IPS DF 19.7 (cell line): ENCODE results near the gene RCAN3.
"Not testable (repeated sequence)": the region's sequence is repeated elsewhere in the genome, so short reads cannot be mapped to it uniquely, and the experiment has no call there.

Experiments
- DNase-seq: peaks from one replicate; pipeline ENCODE4 v3.0.0-alpha.2; 2013; ENCODE audit warnings: low read depth, low spot score

Gene RCAN3

DNA sequence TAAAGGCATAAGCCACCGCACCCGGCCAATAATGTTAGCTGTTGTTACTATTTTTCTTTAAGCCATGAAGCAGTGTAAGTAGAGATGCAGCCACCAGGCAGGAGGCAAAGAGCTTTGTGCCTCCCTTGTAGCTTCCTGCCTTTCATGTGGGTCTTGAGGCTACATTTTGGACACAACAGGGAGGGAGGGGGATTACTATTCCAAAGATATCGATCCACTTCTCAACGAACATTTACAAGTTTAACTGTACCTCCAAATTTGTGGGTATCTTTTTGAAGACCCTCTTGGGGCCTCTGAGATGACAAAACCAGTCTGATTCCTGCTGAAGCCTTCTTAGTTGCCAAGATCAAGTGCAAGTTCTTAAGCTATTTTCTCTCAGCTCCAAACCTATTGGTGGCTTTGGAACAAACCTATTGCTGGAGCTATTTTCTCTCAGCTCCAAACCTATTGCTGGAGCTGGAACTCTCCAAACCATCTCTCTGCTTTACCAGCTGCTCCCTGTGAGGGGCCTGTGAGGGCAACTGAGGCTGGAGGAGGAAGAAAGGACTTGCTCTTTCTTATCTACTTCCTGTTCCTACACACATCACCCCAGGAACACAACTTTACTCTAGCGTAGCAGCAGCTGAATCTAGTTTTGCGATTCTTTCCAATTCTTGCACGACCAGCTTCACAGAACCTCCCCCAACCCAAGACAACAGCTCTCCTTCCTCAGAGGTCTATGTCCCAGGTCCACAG is 16.1 kb upstream of the RCAN3 start:
- DNase-seq, result no peak

DNA sequence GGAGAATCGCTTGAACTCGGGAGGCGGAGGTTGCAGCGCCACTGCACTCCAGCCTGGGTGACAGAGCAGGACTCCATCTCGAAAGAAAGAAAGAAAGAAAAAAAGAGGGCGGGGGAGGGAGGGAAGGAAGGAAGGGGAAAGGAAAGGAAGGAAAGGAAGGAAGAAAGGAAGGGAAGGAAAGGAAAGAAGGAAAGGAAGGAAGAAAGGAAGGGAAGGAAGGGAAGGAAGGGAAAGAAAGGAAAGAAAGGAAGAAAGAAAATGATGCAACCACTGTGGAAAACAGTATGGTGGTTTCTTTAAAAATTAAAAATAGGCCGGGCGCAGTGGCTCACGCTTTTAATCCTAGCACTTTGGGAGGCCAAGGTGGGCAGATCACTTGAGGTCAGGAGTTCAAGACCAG is 15.2 kb upstream of the RCAN3 start:
- no peak for DNase-seq

DNA sequence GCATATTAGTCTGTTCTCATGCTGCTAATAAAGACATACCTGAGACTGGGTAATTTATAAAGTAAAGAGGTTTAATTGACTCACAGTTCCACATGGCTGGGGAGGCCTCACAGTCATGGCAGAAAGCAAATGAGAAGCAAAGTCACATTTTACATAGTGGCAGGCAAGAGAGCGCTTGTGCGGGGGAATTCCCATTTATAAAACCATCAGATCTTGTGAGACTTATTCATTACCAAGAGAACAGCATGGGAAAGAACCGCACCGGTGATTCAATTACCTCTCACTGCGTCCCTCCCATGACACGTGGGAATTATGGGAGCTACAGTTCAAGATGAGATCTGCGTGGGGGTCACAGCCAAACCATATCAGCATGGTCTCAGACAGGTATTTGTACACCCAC is 14.5 kb upstream of the RCAN3 start:
- DNase-seq, result not testable (repeated sequence)

DNA sequence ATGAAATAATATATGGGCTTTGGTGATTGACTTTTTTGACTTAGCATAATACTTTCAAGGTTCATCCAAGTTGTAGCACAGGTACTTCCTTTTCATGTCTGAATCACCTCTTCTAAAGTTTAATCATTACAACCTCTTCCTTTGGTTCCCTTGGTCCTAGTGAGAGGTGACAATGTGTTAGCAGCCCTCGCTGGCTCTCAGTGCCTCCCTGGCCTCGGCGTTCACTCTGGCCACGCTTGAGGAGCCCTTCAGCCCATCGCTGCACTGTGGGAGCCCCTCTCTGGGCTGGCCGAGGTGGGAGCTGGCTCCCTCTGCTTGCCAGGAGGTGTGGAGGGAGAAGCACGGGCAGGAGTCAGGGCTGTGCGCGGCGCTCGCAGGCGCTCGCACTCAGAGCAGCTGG is 13.0 kb upstream of the RCAN3 start:
- no peak for DNase-seq

DNA sequence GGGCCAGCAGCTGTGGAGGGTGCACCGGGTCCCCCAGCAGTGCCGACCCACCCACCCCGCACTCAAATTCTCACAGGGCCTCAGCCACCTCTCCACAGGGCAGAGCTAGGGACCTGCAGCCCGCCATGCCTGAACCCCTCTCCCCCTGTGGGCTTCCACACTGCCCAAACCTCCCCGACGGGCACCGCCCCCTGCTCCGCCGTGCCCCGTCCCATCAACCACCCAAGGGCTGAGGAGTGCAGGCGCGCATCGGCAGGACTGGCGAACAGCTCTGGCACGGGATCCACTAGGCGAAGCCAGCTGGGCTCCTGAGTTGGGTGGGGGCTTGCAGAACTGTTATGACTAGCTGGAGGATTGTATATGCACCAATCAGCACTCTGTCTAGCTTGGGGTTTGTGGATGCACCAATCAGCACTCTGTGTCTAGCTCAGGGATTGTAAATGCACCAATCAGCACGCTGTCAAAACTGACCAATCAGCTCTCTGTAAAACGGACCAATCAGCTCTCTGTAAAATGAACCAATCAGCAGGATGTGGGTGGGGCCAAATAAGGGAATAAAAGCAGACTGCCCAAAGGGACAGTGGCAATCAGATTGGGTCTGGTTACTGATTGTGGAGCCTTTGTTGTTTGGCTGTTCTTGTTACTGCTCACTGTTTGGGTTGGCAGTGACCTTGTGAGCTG is 12.4 kb upstream of the RCAN3 start:
- no peak for DNase-seq

DNA sequence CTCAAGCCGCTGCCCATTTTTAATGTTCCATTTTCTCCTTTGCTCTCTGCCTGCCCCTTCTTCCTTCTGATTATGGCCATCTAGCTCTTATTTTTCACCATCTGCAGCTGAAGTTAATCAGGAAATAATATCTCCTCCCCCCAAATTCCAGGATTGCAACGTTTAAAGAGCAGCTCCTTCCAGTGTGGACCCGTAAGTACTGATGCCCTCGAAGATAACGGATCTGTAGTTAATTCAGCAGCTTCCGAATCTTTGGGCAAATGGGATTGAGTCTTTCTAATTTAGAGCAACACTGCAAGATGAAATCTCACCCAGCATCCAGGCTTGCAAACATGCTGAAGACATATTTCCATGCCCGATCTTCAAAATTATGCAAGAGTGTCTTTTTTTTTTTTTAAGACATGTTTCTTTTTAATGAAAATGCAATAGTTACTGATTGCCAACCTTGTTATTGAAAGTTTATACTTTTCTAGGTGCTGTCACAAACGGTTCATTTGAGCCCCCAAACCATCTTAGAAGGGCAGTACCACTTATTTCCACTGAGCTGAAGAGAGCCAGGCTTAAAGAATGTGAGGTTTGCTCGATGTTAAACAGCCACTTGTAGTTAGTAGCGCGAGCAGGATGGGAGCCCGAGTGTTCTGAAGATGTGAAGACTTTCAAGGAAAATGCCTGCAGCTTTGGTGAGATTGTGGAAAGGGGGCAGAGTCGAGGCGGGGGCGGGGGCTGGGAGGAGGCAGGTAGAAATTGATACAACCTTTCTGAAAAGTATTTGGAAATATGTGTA is 10.9 kb upstream of the RCAN3 start:
- no peak for DNase-seq

DNA sequence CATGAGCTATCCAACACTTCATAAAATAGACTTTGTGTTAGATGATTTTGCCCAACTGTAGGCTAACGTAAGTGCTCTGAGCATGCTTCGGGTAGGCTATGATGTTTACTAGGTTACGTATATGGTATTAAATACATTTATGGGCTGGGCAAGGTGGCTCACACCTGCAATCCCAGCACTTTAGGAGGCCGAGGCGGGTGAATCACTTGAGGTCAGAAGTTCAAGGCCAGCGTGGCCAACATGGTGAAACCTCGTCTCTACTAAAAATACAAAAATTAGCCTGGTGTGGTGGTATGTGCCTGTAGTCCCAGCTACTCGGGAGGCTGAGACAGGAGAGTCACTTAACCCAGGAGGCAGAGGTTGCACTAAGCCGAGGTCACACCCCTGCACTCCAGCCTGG is 9.7 kb upstream of the RCAN3 start:
- not testable (repeated sequence) for DNase-seq

DNA sequence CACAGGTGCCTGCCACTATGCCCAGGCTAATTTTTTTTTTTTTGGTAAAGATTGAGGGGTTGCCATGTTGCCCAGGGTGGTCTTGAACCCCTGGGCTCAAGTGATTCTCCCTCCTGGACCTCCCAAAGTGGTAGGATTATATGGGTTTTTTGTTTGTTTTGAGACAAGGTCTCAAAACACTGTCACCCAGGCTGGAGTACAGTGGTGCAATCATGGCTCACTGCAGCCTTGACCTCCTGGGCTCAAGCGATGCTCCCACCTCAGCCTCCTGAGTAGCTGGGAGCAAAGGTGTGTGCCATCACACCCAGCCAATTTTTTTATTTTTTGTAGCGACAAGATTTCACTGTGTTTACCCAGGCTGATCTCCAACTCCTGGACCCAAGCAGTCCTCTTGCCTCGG is 8.9 kb upstream of the RCAN3 start:
- DNase-seq, result no peak

DNA sequence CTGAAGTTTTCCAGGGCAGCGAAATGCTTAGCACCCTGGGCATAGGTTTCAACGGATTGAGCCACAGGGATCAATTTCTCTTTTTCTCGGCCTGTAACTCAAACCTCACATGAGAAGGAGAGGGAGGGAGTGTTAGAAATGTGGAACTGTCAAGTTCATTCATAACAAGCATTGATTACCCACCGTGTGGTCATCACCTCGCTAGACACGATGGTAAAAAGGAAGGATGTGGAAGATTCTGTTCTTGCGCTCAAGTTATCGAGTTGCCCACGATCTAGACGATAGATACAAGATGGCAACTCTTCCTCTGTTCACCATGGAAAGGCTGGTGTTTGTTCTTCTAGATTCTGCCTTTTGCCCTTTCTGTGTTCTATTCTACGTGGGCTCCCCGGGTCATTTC is 4.0 kb upstream of the RCAN3 start:
- no peak for DNase-seq

DNA sequence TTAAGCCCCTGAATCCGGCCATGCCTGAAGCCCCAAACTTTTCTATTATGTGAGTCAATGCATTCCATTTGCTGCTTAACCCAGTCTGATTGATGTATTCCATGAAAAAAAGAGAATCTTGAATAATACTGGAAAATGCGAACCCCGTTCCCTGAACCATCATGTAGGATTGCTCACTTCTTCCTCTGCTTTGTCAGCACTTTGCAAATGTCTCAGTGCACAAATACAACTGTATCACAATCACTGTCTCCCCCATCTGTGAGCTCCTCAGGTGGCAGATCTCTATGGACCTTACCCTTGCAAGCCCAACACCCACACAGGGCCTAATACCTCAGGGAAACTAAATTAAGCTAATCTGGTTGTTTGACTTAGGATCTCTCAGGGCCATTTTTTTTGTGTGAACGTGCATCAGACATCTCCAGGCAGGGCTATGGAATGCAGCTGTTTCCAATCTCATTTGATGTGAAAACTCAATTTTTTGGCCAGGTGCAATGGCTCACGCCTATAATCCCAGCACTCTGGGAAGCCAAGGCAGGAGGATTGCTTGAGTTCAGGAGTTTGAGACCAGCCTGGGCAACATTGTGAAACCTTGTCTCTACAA is 2.1 kb upstream of the RCAN3 start:
- no peak for DNase-seq

DNA sequence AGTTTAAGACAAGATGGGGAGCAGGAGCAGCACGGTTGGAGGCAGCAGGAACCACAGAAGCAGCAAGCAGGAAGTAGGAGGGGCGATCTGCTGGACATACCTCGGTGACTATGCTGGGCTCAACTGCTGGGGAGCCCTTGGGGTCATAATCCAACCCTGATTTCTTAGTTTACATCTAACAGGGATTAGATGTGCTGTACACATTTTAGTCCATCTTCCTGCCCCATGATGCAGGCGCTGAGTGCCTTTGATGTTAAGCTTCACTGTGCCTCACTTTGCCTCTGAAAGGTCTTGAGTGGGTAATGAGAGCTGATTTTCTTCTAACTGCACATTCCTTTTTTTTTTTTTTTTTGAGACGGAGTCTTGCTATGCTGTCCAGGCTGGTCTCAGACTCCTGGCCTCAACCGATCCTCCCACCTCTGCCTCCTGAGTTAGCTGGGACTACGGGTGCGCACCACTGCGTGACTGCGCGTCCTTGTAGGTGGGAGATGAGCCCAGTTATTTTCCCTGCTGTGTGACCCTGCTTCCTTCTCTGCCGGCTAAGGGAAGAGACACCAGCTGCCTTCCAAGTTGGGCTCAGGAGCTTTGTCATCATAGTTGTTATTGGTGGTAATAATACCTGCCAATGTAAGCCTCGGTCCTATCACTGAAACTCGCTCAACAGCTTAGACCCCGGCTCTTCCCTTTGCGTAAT is 1.1 kb upstream of the RCAN3 start:
- DNase-seq, result no peak

DNA sequence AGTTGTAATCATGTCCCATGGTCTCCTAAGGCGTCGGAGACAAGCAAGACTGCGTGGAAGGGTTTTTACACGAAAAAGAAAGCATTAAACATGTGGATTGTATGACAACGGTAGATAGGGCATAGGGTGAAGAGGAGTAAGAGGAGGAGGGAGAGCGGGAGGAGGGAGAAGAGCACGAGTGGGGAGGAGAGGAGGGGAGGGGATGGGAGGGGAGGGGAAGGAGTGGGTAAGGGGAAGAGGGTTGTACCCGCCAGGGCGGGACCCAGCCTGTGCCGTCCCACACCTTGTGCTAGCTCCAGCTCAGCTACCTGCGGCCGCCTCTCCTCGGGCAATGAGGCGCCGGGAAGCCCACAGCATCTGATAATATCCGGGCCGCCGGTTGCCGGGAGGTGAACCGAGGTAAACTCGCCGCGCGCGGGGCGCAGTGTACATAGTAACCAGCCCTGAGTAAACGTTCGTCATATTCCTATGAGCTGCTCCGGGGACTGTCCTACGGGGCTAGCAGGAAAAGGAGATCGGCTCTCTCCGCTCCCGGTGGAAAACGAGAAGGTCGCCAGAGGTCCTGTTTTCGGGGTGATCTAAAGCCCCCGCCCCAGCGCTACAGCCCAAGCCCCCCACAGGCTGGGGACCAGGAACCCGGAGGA is 449 bp upstream of the RCAN3 start:
- DNase-seq, result no peak

DNA sequence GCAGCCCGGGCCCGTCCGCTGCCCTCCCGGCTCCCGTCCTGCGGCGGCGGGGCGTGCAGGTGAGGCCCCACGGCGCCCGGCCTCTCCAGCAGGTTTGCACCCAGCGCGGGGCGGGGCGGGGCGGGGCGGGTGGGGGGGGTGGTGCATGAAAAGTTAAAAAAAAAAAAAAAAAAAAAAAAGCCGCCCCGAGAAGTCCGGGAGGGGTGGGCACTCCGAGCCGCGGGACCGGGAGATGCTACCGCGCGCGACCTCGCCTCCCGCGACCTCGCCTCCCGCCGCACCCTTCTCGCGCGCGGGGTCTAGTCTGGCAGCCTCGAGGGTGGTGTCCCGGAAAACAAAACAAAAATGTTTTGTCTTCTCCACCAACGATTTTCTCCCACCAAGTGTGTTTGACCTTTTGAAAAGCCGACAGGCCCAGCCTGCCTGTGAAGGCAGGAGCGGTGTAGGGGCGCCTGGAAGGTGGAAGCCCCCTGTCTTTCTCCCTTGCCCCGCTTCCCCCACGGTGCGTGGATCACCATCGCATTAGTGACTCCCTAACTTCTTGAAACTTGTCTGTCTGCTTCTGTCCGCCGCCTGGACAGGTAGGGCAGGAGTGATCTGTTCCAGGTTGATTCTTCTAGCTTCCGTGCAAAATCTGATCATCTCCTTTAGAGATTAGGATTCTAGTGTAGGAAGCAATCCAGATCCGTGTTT is 569 bp downstream of the RCAN3 start:
- no peak for DNase-seq

DNA sequence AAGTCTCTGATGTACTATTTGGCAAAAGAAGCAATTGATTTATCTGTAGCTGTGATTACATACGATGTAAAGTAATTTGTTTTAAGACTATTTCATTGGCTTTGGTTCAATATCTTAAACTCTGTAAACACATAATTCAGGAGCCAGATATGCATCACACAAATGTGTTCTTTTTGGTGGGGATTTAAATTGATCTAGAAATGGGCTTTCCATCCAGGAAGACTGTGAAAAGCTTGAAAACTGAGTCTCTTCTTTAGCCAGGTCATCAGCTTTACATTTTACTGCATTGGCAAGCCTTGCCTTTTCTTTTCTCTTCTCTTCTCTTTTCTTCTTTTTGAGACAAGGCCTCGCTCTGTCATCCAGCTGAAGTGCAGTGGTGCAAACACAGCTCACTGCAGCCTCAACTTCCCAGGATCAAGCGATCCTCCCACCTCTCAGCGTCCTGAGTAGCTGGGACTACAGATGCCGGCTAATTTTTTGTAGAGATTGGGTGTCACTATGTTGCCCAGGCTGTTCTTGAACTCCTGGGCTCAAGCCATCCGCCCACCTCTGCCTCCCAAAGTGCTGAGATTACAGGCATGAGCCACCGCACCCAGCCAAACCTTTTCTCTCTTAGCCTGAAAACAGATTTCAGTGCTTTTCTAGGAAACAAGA is 1.4 kb downstream of the RCAN3 start:
- no peak for DNase-seq

DNA sequence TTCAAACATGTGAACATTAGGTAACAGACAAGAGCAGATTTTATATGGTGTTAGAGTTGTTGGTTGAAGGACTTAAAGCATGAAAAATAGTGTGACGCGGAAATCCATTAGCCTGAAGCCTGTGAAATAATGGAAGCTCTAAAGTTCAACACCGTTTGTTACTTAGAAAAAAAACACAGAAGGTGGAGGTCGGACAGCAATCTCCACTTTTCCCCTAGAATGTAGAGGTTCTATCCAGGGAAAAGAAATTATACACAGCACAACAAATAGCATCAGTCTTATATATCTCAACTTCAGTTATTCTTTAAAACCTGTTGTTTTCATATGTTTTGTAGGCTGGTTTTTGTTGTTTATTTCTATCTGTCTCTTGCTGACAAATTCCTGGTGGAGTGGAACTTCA is 1.9 kb downstream of the RCAN3 start:
- no peak for DNase-seq

DNA sequence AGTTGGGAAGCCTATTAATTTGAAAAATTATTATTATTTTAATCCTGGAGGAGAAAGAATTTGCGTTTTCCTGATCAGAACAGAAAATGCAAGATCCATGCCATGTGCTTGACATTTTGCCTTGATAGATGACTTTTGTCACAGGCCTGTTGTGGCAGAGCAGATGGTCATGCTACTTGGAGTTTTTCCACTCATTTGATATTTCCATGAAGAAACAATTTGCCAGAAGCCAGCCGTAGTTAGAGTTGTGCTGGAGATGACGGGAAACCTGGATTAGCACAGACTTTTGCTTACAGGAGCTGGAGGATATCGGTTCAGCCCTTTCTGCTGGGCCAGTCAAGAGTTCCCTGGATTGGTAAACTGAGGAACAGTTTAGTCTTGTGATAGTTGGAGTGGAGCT is 3.2 kb downstream of the RCAN3 start:
- no peak for DNase-seq

DNA sequence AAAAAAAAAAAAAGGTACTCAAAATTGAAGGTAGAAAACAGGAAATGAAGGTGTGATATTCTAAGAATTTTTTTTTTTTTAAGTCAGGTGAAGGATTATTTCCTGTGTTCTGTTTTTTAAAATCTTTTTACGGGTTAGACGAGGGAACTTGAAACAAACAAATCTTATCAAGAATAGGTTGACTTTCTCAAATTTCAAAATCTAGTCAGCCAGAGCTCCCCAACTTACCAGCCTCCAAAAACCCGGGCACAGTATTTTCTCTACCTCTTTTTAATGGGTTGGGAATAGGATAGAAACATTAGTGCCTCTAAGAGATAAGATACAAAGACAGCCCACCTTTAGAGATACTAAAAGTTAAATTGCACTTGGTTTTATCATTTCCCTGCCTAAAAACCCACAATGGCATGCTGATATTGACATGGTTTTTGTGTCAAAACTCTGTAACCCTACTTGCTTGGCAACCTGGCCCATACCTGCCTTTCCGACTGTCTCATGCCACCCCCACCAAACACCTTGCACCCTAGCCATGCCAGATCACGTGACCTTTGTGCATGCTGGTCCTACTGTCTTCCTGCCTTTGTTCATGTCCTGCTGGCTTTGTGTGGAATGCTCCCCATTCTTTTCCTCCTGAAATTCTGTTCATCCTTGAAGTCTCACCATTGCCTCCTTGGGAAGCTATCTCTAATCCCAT is 4.2 kb downstream of the RCAN3 start:
- DNase-seq, result no peak

DNA sequence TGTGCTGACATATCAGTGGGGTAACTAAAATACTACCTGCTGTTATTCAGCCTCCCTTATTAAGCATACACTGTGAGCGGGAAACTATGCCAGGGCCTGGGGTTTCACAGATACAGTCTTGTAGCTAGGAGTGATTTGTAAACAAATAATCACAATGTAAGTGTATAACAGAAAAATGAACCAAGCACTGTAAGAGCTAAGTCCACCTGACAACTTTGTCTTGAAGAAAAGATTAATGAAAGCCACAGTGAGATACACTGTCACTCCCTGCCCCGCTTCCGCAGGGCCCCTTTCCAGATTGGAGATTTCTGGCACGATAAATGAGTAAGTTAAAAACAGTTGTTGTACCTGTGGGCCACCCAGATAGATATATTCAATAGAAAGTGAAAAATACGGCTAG is 4.8 kb downstream of the RCAN3 start:
- no peak for DNase-seq

DNA sequence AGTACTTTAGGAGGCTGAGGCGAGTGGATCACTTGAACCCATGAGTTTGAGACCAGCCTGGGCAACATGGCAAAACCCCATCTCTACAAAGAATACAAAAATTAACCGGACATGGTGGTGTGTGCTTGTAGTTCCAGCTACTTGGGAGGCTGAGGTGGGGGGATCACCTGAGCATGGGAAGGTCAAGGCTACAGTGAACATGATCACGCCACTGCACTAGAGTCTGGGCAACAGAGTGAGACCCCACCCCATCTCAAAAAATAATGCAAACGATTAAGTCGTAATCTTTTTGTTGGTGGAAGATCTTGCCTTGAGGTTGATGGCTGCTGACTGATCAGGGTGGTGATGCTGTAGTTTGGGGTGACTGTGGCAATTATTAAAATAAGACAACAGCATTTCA is 6.3 kb downstream of the RCAN3 start:
- no peak for DNase-seq

DNA sequence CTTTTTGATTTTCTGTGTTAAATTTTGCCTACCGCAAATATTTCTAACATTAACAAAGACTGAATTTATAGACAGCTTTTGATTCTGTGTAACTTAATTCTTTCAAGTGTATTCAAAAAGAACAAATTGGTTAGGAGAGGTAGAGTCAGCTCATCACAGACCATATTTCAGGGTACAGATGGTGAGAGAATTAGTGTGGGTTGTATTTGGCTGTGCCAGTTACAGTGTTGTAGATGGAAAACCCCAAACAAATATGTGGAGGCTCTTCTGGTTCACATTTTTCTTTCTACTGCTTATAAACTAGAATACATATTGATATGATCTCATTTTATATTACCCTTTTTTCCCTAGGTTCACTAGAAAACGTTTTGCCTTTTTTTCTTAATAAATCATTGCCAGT is 11.1 kb downstream of the RCAN3 start:
- no peak for DNase-seq
